ENCODE measurements around the gene GLI1.

GLI1 gene

DNA sequence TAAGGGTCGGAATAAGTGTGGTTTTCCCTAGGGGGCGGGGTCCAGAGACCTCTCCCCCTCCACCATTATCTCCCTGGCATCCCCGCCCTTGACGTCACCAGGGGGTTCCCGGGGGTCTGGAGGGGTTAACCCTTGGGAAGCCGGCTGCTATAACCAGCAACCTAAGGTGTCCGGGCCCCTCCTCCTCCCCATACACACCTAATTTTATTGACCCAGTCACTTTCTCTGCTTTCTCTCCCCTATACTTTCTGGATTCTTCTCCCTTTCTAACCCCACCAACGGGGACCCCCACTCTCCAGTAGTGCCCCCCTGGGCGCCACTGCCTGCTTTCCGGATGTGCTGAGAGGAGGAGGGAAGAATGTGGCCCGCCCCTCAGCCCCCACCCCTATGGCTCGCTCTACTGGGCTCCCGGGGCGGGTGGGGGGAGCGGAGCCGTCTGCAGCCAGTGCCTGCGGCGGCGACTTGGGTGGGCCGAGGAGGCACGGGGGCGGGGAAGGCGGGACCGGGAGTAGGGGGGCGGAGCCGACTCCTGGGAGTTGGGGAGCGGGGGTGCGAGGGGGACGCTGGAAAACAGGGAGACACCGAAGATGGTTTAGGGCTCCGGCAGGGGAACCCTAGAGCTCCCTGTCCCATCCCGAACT, 1.8 kb downstream of the GLI1 start:
- DNase-seq (ENCODE audit: low read depth) = peak; percentile 18

GRCh38 chr12:57461917-57462250, 2.3 kb downstream of the GLI1 start:
- no peak for DNase-seq (ENCODE audit: low read depth)

DNA sequence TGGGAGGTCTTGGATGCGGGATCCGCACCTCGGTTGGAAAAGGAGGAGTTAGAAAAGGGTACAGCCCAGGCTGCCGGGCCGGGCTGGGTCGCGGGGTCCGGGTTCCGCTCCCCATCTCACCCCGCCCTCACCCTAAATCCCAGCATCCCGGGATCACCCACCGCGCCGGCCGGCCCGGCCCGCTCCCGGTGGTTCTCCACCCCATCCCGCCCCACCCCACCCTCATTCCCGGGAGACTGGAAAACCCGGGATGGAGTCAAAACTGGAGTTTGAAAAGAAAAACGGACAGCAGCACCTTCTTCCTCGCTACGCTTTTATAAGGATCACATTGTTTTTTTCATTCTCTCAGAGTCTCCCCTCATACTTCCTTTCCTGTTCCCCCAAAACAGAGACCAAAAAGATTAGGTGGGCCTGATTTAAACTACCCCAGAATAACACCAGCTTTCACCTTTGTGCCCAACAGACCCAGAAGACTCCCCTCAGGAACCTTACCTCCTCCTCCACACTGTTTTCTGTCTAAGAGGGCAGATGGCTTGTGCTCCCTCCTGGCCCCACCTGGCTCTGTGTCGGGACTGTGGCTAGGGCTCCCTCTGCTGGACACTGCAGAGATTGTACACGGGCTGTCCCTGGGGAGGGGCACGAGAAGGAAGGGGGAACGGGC, 2.8 kb downstream of the GLI1 start:
- peak; percentile 85 for DNase-seq (ENCODE audit: low read depth)

- no peak for DNase-seq (ENCODE audit: low read depth)
Observed at GRCh38 chr12:57462912-57463253, 3.3 kb downstream of the GLI1 start.

GRCh38 chr12:57464569-57464968, 5.0 kb downstream of the GLI1 start:
- no peak for DNase-seq (ENCODE audit: low read depth)

DNA sequence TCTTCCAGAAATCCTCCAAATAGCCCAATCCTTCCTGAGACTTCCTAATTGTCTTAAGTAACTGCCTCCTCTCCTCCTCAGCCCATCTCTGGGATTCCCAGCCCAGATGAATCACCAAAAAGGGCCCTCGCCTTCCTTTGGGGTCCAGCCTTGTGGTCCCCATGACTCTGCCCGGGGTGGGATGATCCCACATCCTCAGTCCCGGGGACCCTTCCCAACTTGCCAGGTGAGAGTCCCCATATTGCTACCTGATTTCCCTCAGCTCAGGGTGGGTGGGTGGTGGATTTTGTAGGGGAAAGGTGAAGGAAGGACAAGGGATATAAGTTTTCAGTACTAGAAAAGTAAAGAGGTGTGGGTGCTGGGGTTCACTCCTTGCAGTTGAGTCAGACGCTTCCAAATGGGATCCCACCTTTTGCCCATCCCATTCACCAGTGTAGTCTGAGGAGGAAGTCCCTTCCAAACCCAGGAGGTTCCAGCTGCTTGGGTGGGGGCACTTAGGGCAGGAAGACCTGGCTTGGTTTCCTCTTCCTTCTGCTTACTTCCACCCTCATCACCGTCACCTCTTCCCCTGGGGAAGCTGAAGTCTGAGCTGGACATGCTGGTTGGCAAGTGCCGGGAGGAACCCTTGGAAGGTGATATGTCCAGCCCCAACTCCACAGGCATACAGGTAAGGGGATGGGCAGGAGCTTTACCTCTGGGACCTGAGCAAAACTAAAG, 5.6 kb downstream of the GLI1 start:
- no peak for DNase-seq (ENCODE audit: low read depth)

- DNase-seq (ENCODE audit: low read depth) = no peak
Observed at GRCh38 chr12:57465747-57466505, 6.3 kb downstream of the GLI1 start.

GRCh38 chr12:57467212-57467874, 7.8 kb downstream of the GLI1 start:
- DNase-seq (ENCODE audit: low read depth) = no peak

GRCh38 chr12:57467915-57468314, 8.3 kb downstream of the GLI1 start:
- no peak for DNase-seq (ENCODE audit: low read depth)

DNA sequence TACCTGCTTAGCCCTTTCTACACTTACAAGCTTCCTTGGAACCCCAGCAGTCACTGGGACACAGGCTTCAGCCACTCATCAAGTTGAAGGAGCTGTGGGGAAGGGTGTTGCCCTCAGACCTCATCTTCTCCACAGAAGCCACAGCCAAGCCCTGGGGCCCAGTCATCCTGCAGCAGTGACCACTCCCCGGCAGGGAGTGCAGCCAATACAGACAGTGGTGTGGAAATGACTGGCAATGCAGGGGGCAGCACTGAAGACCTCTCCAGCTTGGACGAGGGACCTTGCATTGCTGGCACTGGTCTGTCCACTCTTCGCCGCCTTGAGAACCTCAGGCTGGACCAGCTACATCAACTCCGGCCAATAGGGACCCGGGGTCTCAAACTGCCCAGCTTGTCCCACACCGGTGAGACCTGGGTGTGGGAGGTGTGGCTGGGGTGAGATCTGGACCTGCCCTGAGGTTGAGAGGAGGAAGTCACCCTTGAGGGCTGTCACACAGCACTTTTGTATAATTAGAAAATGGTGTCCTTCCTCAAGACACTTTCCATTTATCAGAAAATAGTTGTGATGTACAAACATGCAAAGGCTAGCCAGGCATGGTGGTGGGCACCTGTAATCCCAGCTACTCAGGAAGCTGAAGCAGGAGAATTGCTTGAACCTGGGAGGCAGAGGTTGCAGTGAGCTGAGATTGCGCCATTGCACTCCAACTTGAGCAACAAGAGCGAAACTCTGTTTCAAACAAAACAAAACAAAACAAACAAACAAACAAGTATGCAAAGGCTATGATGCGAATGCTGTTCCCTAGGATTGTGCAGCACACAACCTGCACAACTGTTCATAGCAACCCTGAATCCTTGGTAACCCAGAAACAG, 9.9 kb downstream of the GLI1 start:
- no peak for DNase-seq (ENCODE audit: low read depth)

DNA sequence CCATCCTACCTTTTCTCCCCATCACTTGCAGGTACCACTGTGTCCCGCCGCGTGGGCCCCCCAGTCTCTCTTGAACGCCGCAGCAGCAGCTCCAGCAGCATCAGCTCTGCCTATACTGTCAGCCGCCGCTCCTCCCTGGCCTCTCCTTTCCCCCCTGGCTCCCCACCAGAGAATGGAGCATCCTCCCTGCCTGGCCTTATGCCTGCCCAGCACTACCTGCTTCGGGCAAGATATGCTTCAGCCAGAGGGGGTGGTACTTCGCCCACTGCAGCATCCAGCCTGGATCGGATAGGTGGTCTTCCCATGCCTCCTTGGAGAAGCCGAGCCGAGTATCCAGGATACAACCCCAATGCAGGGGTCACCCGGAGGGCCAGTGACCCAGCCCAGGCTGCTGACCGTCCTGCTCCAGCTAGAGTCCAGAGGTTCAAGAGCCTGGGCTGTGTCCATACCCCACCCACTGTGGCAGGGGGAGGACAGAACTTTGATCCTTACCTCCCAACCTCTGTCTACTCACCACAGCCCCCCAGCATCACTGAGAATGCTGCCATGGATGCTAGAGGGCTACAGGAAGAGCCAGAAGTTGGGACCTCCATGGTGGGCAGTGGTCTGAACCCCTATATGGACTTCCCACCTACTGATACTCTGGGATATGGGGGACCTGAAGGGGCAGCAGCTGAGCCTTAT, 10.8 kb downstream of the GLI1 start:
- no peak for DNase-seq (ENCODE audit: low read depth)

GRCh38 chr12:57470970-57471656, 11.5 kb downstream of the GLI1 start:
- no peak for DNase-seq (ENCODE audit: low read depth)

DNA sequence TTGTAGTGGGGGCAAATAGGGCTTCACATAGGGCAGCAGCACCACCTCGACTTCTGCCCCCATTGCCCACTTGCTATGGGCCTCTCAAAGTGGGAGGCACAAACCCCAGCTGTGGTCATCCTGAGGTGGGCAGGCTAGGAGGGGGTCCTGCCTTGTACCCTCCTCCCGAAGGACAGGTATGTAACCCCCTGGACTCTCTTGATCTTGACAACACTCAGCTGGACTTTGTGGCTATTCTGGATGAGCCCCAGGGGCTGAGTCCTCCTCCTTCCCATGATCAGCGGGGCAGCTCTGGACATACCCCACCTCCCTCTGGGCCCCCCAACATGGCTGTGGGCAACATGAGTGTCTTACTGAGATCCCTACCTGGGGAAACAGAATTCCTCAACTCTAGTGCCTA, 12.1 kb downstream of the GLI1 start:
- DNase-seq (ENCODE audit: low read depth) = no peak

DNA sequence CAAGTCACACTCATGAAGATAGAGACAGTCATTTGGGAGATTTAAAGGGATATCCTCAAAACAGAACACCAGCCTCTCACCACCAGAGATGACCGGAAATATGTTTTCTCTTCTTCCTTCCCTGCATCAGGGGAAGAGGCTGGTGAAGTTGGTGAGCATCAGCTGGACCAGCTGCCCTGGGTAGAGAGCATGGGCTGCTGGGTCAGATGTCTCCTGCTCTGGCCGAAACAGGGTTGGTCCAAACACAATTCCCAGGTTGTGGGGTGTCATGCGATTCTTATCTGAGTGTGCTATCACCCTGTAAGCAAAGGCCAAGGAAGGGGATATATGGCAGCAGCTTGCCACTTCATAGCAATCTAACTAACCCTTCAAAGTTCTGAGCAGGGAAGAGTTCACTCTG, 12.8 kb downstream of the GLI1 start:
- no peak for DNase-seq (ENCODE audit: low read depth)

- DNase-seq (ENCODE audit: low read depth) = no peak
Observed at GRCh38 chr12:57473392-57473791, 13.8 kb downstream of the GLI1 start.

GRCh38 chr12:57473886-57474285, 14.3 kb downstream of the GLI1 start:
- DNase-seq (ENCODE audit: low read depth) = no peak

GRCh38 chr12:57474430-57474829, 14.8 kb downstream of the GLI1 start:
- no peak for DNase-seq (ENCODE audit: low read depth)

- no peak for DNase-seq (ENCODE audit: low read depth)
Observed at GRCh38 chr12:57474862-57475261, 15.3 kb downstream of the GLI1 start.

DNA sequence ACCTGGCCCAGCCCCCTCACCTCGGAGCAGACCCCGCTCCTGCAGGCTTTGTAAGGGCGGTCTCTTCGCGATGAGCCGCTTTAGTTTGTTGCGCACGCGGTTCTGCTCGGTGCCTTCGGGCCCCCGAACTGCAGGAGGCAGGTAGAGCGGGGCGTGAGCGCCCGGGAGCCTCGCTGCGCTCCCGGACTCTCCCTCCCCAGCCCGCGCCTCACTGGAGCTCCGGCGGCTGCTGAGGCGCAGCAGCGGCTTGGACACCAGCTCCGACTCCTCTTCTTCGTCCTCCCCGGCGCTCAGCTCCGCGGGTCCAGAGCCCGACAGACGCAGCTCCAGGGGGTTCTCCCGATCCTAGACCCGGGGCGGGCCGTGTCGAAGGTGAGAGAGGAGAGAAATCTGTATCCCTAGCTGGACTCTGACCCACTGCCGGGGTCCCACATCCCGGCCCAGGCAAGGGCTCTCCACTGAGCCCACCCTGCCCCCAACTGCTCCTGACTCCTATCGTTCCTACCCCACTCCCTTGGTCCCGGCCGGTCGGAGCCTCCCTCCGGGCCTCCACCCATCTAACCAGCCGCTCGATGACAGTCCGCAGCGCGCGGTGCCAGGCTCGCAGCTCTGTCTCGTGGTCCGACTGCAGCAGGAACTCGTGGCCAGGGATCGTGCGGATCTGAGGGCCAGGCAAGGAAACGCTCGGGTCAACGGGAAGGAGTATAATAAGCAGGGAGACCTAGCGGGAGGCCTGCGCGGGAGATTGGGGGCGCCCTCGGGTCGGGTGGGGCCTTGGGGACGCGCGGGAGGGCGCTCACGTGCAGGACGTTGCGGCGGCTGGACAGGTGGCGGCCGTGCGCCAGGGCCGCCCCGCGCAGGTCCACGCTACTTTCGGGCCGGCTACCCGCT, 15.9 kb downstream of the GLI1 start:
- no peak for DNase-seq (ENCODE audit: low read depth)

Measured in stimulated activated CD4-positive, alpha-beta T cell treated with anti-CD3 and anti-CD28 coated beads, Interleukin-2, amount 100 ng/mL, for 4 hours (primary cell).